ENCODE measurements around the gene CARD11. TPM values are rescaled to one million over a fixed set of nuclear protein-coding genes. Genes with fewer than 3 reads are reported as not detected.

The CARD11 gene
- total and polyA plus RNA-seq, 2 experiments from 2014 or later = 17.7 to 29.0 TPM

DNA sequence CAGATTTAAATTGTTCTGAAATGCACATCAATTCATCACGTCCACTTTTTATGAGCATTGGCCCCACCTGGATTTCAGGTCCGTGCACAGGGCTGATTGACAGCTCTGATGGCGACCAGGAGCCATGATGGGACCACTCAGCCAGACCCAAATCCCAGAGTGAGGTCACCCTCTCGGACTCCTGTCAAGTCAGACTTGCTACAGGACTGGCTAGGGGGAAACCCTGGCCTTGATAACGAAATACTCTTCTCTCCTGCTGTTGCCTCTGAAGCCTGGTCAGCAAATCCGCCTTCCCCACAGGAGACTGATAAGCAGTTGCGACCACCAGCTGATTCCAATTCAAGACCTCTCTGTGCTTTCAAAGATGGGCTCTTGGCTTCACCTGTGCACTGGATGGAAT lies 76.4 kb downstream of the CARD11 start (continued):
- TF ChIP-seq, protein P1, sequence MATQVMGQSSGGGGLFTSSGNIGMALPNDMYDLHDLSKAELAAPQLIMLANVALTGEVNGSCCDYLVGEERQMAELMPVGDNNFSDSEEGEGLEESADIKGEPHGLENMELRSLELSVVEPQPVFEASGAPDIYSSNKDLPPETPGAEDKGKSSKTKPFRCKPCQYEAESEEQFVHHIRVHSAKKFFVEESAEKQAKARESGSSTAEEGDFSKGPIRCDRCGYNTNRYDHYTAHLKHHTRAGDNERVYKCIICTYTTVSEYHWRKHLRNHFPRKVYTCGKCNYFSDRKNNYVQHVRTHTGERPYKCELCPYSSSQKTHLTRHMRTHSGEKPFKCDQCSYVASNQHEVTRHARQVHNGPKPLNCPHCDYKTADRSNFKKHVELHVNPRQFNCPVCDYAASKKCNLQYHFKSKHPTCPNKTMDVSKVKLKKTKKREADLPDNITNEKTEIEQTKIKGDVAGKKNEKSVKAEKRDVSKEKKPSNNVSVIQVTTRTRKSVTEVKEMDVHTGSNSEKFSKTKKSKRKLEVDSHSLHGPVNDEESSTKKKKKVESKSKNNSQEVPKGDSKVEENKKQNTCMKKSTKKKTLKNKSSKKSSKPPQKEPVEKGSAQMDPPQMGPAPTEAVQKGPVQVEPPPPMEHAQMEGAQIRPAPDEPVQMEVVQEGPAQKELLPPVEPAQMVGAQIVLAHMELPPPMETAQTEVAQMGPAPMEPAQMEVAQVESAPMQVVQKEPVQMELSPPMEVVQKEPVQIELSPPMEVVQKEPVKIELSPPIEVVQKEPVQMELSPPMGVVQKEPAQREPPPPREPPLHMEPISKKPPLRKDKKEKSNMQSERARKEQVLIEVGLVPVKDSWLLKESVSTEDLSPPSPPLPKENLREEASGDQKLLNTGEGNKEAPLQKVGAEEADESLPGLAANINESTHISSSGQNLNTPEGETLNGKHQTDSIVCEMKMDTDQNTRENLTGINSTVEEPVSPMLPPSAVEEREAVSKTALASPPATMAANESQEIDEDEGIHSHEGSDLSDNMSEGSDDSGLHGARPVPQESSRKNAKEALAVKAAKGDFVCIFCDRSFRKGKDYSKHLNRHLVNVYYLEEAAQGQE (IDR thresholded peaks at IDR 0.05; ENCODE audit: unreplicated experiment) = no peak

DNA sequence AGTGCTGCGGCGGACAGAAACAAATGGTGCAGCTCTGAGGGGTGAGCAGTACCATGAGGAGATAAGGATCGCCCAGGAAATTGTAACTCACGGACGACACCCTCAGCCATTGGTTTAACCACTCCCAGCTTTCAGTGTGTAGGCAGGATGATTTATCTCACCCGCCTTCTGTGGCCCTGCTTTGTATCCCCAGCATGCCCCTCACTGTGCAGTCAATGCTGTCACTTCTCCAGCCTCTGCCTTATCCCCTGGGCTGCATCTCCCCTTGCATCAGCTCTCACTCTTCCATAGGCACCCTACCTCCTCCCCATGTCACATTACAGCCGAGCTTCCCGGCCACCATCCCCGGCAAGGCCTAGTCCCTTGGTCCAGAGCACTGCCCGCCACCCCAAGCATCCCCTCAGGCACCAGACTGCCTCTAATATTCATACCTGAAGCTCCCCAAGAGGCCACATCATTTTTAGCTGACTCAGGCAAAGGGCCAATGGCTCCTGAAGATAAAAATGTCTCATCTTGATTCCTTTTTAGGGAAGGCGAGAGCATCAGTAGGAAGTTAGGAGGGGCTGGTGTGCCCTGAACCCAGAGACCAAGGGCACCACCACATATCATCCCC lies 77.1 kb downstream of the CARD11 start:
- DNase-seq (ENCODE audit: low spot score) (no peak), ATAC-seq (no peak)
- Mint-ChIP-seq H3K4me1 (peaks cover 3% of the 10 kb centered on the region; the same call in 1 of the 3 replicates), H3K4me3 (no peak overlapping the region), H3K27me3 (ENCODE audit: insufficient read depth, low read depth, poor library complexity) (no peaks in the 10 kb centered on the region), H3K36me3 (ENCODE audit: low read depth) (peaks cover 7% of the 10 kb centered on the region; the same call in 2 of the 3 replicates), H3K27ac (no peak overlapping the region), H3K9me3 (peaks cover 15% of the 10 kb centered on the region)
- Histone ChIP-seq H3K36me3 (ENCODE audit: insufficient read depth) (0 out of 2 replicates have a peak, but pooled peaks cover 2% of the 10 kb centered on the region), H3K27ac (ENCODE audit: low read depth) (no peak overlapping the region), H3K79me2 (replicated peaks; ENCODE audit: insufficient read depth) (no peaks in the 10 kb centered on the region), H3K4me1 (ENCODE audit: insufficient read depth) (no peaks in the 10 kb centered on the region), H4K20me1 (replicated peaks; ENCODE audit: insufficient read depth) (no peaks in the 10 kb centered on the region), H3F3A (replicated peaks; ENCODE audit: low read depth) (no peaks in the 10 kb centered on the region), H3K4me2 (no peak overlapping the region), H2AFZ (no peak overlapping the region), H3K27me3 (ENCODE audit: insufficient read depth) (no peaks in the 10 kb centered on the region), H3K9me2 (ENCODE audit: insufficient read depth) (0 out of 2 replicates have a peak, but pooled peaks cover 4% of the 10 kb centered on the region), H3K4me3 (no peak overlapping the region)
- TF ChIP-seq JUNB (IDR thresholded peaks at IDR 0.05; ENCODE audit: unreplicated experiment) (no peak), ZNF331 (CRISPR knock-in tag; IDR thresholded peaks at IDR 0.05; ENCODE audit: low read depth) (no peak), EZH2phosphoT487 (IDR thresholded peaks at IDR 0.05; ENCODE audit: unreplicated experiment) (no peak), POLR2AphosphoS5 (IDR thresholded peaks at IDR 0.05; ENCODE audit: low read depth) (no peak)
- TF ChIP-seq, protein P2, sequence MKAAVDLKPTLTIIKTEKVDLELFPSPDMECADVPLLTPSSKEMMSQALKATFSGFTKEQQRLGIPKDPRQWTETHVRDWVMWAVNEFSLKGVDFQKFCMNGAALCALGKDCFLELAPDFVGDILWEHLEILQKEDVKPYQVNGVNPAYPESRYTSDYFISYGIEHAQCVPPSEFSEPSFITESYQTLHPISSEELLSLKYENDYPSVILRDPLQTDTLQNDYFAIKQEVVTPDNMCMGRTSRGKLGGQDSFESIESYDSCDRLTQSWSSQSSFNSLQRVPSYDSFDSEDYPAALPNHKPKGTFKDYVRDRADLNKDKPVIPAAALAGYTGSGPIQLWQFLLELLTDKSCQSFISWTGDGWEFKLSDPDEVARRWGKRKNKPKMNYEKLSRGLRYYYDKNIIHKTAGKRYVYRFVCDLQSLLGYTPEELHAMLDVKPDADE (IDR thresholded peaks at IDR 0.05) = no peak
- TF ChIP-seq, protein P3, sequence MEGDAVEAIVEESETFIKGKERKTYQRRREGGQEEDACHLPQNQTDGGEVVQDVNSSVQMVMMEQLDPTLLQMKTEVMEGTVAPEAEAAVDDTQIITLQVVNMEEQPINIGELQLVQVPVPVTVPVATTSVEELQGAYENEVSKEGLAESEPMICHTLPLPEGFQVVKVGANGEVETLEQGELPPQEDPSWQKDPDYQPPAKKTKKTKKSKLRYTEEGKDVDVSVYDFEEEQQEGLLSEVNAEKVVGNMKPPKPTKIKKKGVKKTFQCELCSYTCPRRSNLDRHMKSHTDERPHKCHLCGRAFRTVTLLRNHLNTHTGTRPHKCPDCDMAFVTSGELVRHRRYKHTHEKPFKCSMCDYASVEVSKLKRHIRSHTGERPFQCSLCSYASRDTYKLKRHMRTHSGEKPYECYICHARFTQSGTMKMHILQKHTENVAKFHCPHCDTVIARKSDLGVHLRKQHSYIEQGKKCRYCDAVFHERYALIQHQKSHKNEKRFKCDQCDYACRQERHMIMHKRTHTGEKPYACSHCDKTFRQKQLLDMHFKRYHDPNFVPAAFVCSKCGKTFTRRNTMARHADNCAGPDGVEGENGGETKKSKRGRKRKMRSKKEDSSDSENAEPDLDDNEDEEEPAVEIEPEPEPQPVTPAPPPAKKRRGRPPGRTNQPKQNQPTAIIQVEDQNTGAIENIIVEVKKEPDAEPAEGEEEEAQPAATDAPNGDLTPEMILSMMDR (conservative IDR thresholded peaks at IDR 0.05; ENCODE audit: low read depth in 2 of 2) = no peak
- TF ChIP-seq, protein P1 (IDR thresholded peaks at IDR 0.05; ENCODE audit: unreplicated experiment) = no peak
